Endothelial cell of umbilical vein (primary cell): ENCODE results near the gene ASXL2. TPM values are rescaled to one million over a fixed set of nuclear protein-coding genes. Genes with fewer than 3 reads are reported as not detected.

ENCODE experiments used
- BruUV-seq: library from RNA; stranded (reverse); fragments of 400-500 nt; replicated peaks from 2 replicates; lab custom pipeline; 2021; lab: Mats Ljungman, UMichigan
- CTCF ChIA-PET: fragments of 300-600, 350-600 bp; sonication (Branson Sonifier 250); formaldehyde crosslinking; loops from one replicate; lab custom pipeline; 2021; ENCODE audit warnings: antibody characterized with exemption, inconsistent platforms; lab: Charles Lee
- POLR2A ChIA-PET: fragments of 300-600, 350-600 bp; sonication (Branson Sonifier 250); formaldehyde crosslinking; loops from one replicate; lab custom pipeline; 2021; ENCODE audit warnings: antibody characterized with exemption, inconsistent platforms; lab: Charles Lee
- DNase-seq: peaks from one replicate; pipeline ENCODE4 v3.0.0-alpha.2; 2011; ENCODE audit warnings: low read depth, low spot score
- FAIRE-seq: peaks from 2 replicates; lab custom pipeline; 2011; peaks lifted over from hg19 to GRCh38; lab: Jason Lieb, UNC
- H2AFZ ChIP-seq: 2 replicates; pipeline ENCODE4 v1.6.0; 2012; ENCODE audit warnings: low read depth, low read length, control low read depth, inconsistent platforms
- H3K27ac ChIP-seq: 2 replicates; pipeline ENCODE4 v1.5.1; 2011; ENCODE audit warnings: low read depth, mild to moderate bottlenecking, control low read depth, low read length, moderate library complexity; ENCODE audit not compliant: insufficient read depth
- H3K27me3 ChIP-seq, 2 experiments: 2 replicates each; pipeline versions ENCODE4 v1.6.0 to v1.6.1; 2011; ENCODE audit warnings: low read length in 2 of 2, mixed read lengths in 1 of 2; ENCODE audit not compliant: control insufficient read depth in 2 of 2, insufficient read depth in 2 of 2
- H3K36me3 ChIP-seq, 2 experiments: 2 replicates in 1 of 2; 3 replicates in 1 of 2; pipeline ENCODE4 v1.5.1; 2011; ENCODE audit warnings: low read length in 2 of 2, mild to moderate bottlenecking in 1 of 2, moderate library complexity in 1 of 2; ENCODE audit not compliant: control insufficient read depth in 2 of 2, insufficient read depth in 2 of 2; ENCODE audit errors: extremely low read depth in 1 of 2
- H3K4me1 ChIP-seq: 3 replicates; pipeline ENCODE4 v1.5.1; 2011; ENCODE audit warnings: mild to moderate bottlenecking, low read length; ENCODE audit not compliant: control insufficient read depth, insufficient read depth; ENCODE audit errors: extremely low read depth
- H3K4me2 ChIP-seq: 2 replicates; pipeline ENCODE4 v1.6.1; 2011; ENCODE audit warnings: low read length, control low read depth, mixed read lengths; ENCODE audit not compliant: insufficient read depth
- H3K4me3 ChIP-seq, 3 experiments: fragments of 200-600 bp in 1 of 3; sonication (generic), shearing (Covaris generic) in 1 of 3; replicated peaks in 1 of 3; 2 replicates each; pipeline ENCODE4 v1.5.1; 2011 to 2016; ENCODE audit warnings: control low read depth in 3 of 3, low read length in 3 of 3, mild to moderate bottlenecking in 2 of 3, inconsistent platforms in 1 of 3, low read depth in 1 of 3, moderate library complexity in 1 of 3; ENCODE audit not compliant: insufficient read depth in 1 of 3
- H3K79me2 ChIP-seq: 2 replicates; pipeline ENCODE4 v1.6.0; 2012; ENCODE audit warnings: low read length, inconsistent platforms; ENCODE audit not compliant: control insufficient read depth, insufficient read depth
- H3K9ac ChIP-seq: replicated peaks from 2 replicates; pipeline ENCODE3; 2011; ENCODE audit warnings: low read length, control low read depth; ENCODE audit not compliant: insufficient read depth; ENCODE audit errors: extremely low read depth
- H3K9me1 ChIP-seq: replicated peaks from 3 replicates; pipeline ENCODE4 v1.6.0; 2011; ENCODE audit warnings: mild to moderate bottlenecking, low read length; ENCODE audit not compliant: control insufficient read depth, insufficient read depth; ENCODE audit errors: extremely low read depth
- H3K9me3 ChIP-seq: replicated peaks from 2 replicates; pipeline ENCODE4 v1.5.1; 2012; ENCODE audit warnings: low read length, inconsistent platforms; ENCODE audit not compliant: control insufficient read depth, insufficient read depth
- H4K20me1 ChIP-seq: replicated peaks from 2 replicates; pipeline ENCODE3; 2011; ENCODE audit warnings: mild to moderate bottlenecking, low read length; ENCODE audit not compliant: control insufficient read depth, insufficient read depth; ENCODE audit errors: extremely low read depth
- CTCF ChIP-seq, 2 donors: IDR thresholded peaks; 1 replicate in 1 of 2; 2 replicates in 1 of 2; pipeline ENCODE4 v1.5.1; 2011; ENCODE audit warnings: low read length in 2 of 2, mild to moderate bottlenecking in 2 of 2, moderate library complexity in 2 of 2, control low read depth in 1 of 2, inconsistent platforms in 1 of 2, low read depth in 1 of 2; ENCODE audit not compliant: insufficient read depth in 1 of 2; ENCODE audit errors: extremely low read depth in 1 of 2
- GATA2 ChIP-seq: IDR thresholded peaks from 2 replicates; pipeline ENCODE4 v1.7.0; 2011; ENCODE audit warnings: low read depth, mild to moderate bottlenecking, moderate library complexity, mixed read lengths, low read length; ENCODE audit not compliant: insufficient read length, insufficient read depth
- JUN ChIP-seq: IDR thresholded peaks from 2 replicates; pipeline ENCODE4 v1.6.1; 2011; ENCODE audit warnings: borderline replicate concordance, low read depth; ENCODE audit not compliant: insufficient read length, insufficient read depth
- MAX ChIP-seq: IDR thresholded peaks from 2 replicates; pipeline ENCODE4 v1.6.1; 2011; ENCODE audit not compliant: insufficient read depth, insufficient read length
- MYC ChIP-seq: IDR thresholded peaks from one replicate; pipeline ENCODE4 v1.6.1; 2011; ENCODE audit warnings: mild to moderate bottlenecking, low read depth, low read length
- POLR2A ChIP-seq: IDR thresholded peaks from 2 replicates; pipeline ENCODE4 v1.6.1; 2012; ENCODE audit warnings: low read depth, mild to moderate bottlenecking, control low read depth, low read length
- POLR2AphosphoS5 ChIP-seq: IDR thresholded peaks from 2 replicates; pipeline ENCODE4 v1.6.1; 2012; ENCODE audit warnings: low read depth, mild to moderate bottlenecking, control low read depth, low read length, moderate library complexity; ENCODE audit not compliant: insufficient read depth
- dilution Hi-C: fragments of 300-500 bp; cut with MboI; formaldehyde crosslinking; loops from one replicate; pipeline ENCODE4 v1.15.0; 2019; ENCODE audit warnings: low sequenced_read_pairs; ENCODE audit not compliant: extremely low pct_ligation_motif_present
- intact Hi-C: fragments of 100-400 bp; cut with micrococcal nuclease; formaldehyde crosslinking; loops from one replicate; pipeline ENCODE4 v1.10.0; 2022
- polyA plus RNA-seq, 4 experiments: library from polyadenylated mRNA; depleted of rRNA in 3 of 4; stranded (reverse) in 3 of 4; unstranded in 1 of 4; fragments of >200 nt; gene quantifications; 2 replicates each; pipeline versions ENCODE4 v1.2.1 to v1.2.3, GENCODE V29; 2011 to 2012; ENCODE audit warnings: missing spikeins in 1 of 4
- total RNA-seq: library from RNA; stranded (reverse); gene quantifications from 2 replicates; pipeline ENCODE4 v1.2.3, GENCODE V29; 2021

ASXL2 gene
- total and polyA plus RNA-seq, 2 donors (not counting 3 experiments of a cell fraction or from before 2014, with no cell fraction given): 6.1 to 33.8 TPM

- Histone ChIP-seq H2AFZ (no peak overlapping the region), H3K9me1 (no peaks in the 10 kb centered on the region), H3K9me3 (no peaks in the 10 kb centered on the region), H3K36me3 (no peaks in the 10 kb centered on the region), H3K27me3 (no peaks in the 10 kb centered on the region), H3K27ac (no peak overlapping the region), H3K9ac (no peak overlapping the region), H3K4me1 (no peaks in the 10 kb centered on the region), H4K20me1 (no peaks in the 10 kb centered on the region), H3K4me3 (no peak overlapping the region), H3K4me2 (no peak overlapping the region), H3K79me2 (no peaks in the 10 kb centered on the region)
- TF ChIP-seq CTCF (IDR thresholded peaks at IDR 0.05; ENCODE audit: extremely low read depth in 1 of 2, insufficient read depth in 1 of 2, low read depth in 1 of 2, low read length in 2 of 2) (no peak), JUN (no peak), GATA2 (no peak), MAX (no peak), MYC (no peak)
- FAIRE-seq (no peak), DNase-seq (no peak)
- dilution Hi-C loops: no loop called here
- CTCF ChIA-PET: interaction anchor here (1.0 kb wide), 1 partner anchor 10 kb away, joined by 3 read pairs; no protein-coding TSS in a partner anchor
- POLR2A ChIA-PET: no interaction called here
- no TSS peak for BruUV-seq
- intact Hi-C loops: no loop called here
Measured at GRCh38 chr2:25784404-25784803, 93.9 kb downstream of the ASXL2 start.

- dilution Hi-C loops: no loop called here
- no peak overlapping the region for H3K27ac ChIP-seq
- no peak overlapping the region for H3K4me2 ChIP-seq
- CTCF ChIA-PET: no interaction called here
- no peak for DNase-seq
- no TSS peak for BruUV-seq
- POLR2A ChIA-PET: no interaction called here
- no peaks in the 10 kb centered on the region for H4K20me1 ChIP-seq
- FAIRE-seq: no peak
- H3K79me2 ChIP-seq: no peaks in the 10 kb centered on the region
- intact Hi-C loops: no loop called here
- no peaks in the 10 kb centered on the region for H3K27me3 ChIP-seq
- no peaks in the 10 kb centered on the region for H3K9me1 ChIP-seq
- H2AFZ ChIP-seq: no peak overlapping the region
- H3K9ac ChIP-seq: no peak overlapping the region
- no peaks in the 10 kb centered on the region for H3K4me1 ChIP-seq
- TF ChIP-seq POLR2AphosphoS5: no peak
- no peak for TF ChIP-seq POLR2A
- no peaks in the 10 kb centered on the region for H3K36me3 ChIP-seq
- no peak overlapping the region for H3K4me3 ChIP-seq
- no peaks in the 10 kb centered on the region for H3K9me3 ChIP-seq
Measured at GRCh38 chr2:25777077-25777476, 101.2 kb downstream of the ASXL2 start.
